HEK293 (cell line): ENCODE measurements around the gene PSMB1.

Experiments used
- CTCF ChIP-seq: fragments of 450-650 bp; formaldehyde crosslinking; IDR thresholded peaks from 2 replicates; pipeline ENCODE4 v1.5.1; 2016; ENCODE audit warnings: missing biosample characterization, missing genetic modification characterization
- REST ChIP-seq: fragments of 450-650 bp; formaldehyde crosslinking; IDR thresholded peaks from 2 replicates; pipeline ENCODE4 v1.5.1; 2016; ENCODE audit warnings: missing biosample characterization, missing genetic modification characterization
- YY1 ChIP-seq: fragments of 450-650 bp; formaldehyde crosslinking; IDR thresholded peaks from 2 replicates; pipeline ENCODE4 v1.5.1; 2018; ENCODE audit warnings: missing biosample characterization, missing genetic modification characterization
- ZNF24 ChIP-seq: fragments of 450-650 bp; formaldehyde crosslinking; IDR thresholded peaks from 2 replicates; pipeline ENCODE4 v1.5.1; 2016; ENCODE audit warnings: missing biosample characterization, missing genetic modification characterization
- ZSCAN4 ChIP-seq: fragments of 450-650 bp; formaldehyde crosslinking; IDR thresholded peaks from 2 replicates; pipeline ENCODE4 v1.5.1; 2017; ENCODE audit warnings: missing biosample characterization, missing genetic modification characterization

- no peak for TF ChIP-seq REST (tag by site-specific recombination)
- TF ChIP-seq CTCF (tag by site-specific recombination): no peak
- TF ChIP-seq ZNF24 (tag by site-specific recombination): no peak
- no peak for TF ChIP-seq YY1 (tag by site-specific recombination)
- no peak for TF ChIP-seq ZSCAN4 (tag by site-specific recombination)
Observed at GRCh38 chr6:170572704-170573466, 19.8 kb upstream of the PSMB1 start.
